ENCODE data around the gene CIC.
"Not testable (repeated sequence)": the region's sequence is repeated elsewhere in the genome, so short reads cannot be mapped to it uniquely, and the experiment has no call there.

The CIC gene

DNA sequence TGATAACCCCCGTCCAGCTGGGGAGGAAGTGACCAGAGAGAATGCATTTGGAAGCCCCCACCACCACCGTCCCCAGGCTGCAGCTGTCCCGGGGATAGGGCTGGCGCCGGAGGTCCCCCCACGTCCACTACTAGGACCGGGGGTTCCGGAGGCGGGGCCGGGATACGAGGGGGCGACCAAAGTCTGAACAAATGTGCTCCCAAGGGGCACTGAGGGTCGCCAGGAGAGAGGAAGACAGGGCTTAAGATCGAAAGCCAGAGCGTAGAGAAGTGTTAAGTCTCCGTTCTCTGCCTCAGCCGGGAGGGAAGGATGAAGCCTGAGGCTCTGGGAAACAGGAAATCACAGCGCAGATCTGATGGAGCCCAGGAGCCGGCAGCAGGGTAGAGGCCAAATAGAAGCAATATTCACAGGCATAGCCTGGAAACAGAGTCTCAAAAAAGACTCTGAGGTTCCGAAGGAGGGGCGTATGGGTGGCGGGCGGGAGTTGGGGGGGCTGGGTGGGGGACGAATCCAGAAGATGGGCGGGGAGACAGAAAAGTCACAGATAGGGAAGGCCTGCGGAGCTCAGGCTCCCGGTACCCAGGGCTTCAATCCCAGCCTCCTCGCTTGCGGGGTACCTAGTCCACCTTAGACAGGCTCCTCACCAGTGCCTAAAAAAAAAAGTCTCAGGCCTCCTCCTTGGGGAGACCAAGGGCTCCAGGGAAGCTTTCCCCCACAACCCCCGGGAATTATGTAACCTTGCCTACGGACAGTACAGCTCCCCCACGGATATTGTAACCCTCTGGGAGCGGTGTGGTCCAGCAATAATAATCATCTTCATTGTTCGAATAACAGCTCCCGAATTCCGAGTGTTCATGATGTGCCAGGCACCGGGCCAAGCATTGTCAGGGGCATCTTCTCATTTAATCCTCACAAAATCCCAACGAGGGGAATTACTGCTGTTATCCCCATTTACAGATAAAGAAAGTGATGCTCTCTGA, 13.0 kb upstream of the CIC start:
- DNase-seq, result peak; percentile 43

- not testable (repeated sequence) for DNase-seq
These were observed 11.2 kb upstream of the CIC start for GRCh38 chr19:42257842-42258241.

DNA sequence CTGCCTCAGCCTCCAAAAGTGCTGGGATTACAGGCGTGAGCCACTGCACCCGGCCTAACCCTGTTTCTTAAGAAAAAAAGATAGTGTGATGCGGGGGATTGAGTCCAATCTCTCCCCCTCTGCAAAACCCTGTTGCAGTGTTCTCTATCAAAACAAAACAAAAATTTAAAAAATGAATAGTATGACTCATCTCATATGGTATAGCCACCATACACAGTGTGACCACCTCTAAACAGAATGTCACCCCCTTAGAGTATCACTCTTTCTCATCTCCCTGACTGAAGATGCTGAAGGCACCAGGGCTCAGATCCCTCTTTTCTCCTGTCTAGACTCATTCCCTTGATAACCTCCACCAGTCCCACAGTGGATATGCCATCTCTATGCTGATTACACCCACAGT, 7.3 kb upstream of the CIC start:
- DNase-seq, result no peak

GRCh38 chr19:42266105-42266504, 2.9 kb upstream of the CIC start:
- not testable (repeated sequence) for DNase-seq

DNA sequence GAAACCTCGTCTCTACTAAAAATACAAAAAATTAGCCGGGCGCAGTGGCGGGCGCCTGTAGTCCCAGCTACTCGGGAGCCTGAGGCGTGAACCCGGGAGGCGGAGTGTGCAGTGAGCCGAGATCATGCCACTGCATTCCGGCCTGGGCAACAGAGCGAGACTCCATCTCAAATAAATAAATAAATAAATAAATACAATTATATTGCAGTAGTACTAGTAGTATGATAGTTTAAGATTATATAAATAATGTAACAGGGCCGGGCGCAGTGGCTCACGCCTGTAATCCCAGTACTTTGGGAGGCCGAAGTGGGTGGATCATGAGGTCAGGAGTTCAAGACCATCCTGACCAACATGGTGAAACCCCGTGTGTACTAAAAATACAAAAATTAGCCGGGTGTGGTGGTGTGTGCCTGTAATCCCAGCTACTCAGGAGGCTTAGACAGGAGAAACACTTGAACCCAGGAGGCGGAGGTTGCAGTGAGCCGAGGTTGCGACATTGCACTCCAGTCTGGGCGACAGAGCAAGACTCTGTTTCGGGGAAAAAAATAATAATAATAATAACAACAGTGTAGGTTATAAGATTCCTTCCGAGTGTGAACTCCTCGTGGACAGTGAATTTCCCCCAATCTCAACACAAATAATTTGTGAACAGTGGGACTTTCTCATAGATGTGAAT, 2.0 kb upstream of the CIC start:
- DNase-seq, result not testable (repeated sequence)

DNA sequence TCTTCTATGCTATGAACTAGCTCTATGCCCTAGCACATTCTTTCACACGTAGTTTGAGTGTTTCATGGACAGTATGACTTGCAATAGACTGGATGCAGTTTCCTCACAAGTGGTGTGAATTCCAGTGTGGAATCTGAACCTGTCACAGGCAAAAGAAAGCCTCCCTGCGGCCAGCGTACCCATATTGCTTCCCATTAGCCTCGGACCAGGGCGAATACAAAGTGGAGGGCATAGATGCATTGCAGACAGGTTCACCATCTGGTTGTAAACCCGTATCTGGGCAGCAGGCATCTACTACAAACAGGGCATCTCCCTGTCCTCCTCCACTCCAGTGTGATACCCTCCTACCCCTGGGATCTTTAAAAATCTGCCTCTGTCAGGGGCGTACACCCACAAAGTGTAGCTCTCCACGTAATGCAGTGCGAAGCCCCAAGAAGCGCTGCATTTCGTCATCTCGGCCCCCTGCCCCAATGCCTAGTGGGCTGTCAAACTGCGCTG, 1.4 kb upstream of the CIC start:
- no peak for DNase-seq

- DNase-seq, result peak; percentile 99
These were observed 829 bp upstream of the CIC start for GRCh38 chr19:42268142-42268703.

DNA sequence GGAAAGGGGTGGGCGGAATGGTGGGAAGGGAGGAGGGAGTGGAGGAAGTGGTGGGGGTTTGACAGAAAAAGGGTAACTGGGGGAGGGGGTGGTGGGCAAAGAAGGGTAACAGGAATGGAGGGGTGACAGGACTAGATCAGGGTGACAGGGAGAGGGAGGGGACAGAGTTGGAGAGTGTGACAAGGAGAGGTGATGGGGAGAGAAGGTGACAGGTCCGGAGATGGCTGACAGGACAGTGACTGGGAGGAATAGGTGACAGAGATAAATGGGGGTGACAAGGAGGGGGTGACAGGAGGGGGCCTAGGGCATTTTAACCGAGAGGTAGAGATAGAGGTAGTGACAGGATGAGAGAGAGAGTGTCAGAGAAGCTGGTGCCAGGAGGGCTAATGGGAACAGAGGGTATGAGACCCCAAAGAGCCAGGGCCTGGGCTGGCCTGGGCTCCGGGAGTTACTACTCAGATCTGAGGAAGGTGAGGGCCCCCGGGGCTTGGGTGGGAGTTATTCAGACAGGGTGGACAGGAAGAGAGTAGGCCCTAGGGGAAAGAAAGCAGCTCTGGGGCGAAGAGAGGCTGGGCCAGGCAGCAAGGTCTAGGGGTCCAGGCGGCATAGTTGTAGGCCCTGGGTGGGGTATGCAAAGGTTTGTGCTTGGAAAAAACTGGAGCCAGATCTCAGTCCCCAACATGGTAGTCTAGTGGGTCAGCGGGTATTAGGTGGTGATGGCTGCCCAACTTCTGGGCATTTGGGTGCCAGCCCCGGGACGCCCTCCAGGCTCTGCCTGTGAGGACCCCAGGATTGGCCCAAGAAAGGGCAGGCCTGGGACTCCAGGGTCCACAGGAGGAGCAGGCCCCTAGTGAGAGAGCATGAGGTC, 660 bp downstream of the CIC start:
- DNase-seq, result no peak

GRCh38 chr19:42270346-42271044, 1.4 kb downstream of the CIC start:
- DNase-seq, result no peak

DNA sequence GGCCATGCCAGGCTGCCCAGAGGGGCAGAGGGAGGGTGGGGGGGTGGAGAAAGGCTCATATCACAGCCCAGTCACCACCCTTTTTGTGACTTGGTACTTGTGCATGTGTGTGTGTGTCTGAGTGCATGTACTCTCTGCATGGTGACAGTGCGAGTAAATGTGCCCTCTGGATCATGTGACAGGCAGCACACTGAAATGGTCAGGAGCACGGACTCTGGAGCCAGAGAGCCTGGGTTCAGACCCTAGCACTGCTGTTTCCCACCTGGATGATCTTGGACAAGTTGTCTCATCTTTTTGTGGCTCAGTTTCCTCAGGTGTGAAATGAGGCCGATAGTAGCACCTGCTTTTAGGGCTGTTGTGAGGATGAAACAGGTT, 2.0 kb downstream of the CIC start:
- no peak for DNase-seq

- no peak for DNase-seq
These were observed 2.9 kb downstream of the CIC start for GRCh38 chr19:42271861-42272534.

DNA sequence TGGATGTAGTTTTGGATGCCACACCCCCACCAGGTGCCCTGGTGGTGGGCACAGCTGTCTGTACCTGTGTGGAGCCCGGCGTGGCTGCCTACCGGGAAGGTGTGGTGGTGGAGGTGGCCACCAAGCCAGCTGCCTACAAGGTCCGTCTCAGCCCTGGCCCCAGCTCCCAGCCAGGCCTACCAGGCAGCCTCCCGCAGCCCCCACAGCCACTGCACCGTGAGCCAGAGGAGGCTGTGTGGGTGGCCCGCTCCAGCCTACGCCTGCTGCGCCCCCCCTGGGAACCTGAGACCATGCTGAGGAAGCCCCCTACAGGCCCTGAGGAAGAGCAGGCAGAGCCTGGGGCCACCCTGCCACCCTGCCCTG, 3.5 kb downstream of the CIC start:
- DNase-seq, result no peak

- no peak for DNase-seq
These were observed 3.9 kb downstream of the CIC start for GRCh38 chr19:42272989-42273406.

DNA sequence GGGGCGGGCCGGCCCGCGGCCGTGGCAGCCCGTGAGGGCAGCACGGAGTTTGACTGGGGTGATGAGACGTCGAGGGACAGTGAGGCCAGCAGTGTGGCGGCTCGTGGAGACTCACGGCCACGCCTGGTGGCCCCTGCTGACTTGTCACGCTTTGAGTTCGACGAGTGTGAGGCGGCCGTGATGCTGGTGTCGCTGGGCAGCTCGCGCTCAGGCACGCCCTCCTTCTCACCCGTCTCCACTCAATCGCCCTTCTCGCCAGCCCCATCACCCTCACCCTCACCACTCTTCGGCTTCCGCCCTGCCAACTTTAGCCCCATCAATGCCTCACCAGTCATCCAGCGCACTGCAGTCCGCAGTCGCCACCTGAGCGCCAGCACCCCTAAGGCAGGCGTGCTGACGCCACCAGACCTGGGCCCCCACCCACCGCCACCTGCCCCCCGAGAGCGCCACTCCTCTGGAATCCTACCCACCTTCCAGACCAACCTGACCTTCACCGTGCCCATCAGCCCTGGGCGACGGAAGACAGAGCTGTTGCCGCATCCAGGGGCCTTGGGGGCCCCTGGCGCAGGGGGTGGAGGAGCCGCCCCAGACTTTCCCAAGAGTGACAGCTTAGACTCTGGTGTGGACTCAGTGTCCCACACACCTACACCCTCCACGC, 4.5 kb downstream of the CIC start:
- no peak for DNase-seq

DNA sequence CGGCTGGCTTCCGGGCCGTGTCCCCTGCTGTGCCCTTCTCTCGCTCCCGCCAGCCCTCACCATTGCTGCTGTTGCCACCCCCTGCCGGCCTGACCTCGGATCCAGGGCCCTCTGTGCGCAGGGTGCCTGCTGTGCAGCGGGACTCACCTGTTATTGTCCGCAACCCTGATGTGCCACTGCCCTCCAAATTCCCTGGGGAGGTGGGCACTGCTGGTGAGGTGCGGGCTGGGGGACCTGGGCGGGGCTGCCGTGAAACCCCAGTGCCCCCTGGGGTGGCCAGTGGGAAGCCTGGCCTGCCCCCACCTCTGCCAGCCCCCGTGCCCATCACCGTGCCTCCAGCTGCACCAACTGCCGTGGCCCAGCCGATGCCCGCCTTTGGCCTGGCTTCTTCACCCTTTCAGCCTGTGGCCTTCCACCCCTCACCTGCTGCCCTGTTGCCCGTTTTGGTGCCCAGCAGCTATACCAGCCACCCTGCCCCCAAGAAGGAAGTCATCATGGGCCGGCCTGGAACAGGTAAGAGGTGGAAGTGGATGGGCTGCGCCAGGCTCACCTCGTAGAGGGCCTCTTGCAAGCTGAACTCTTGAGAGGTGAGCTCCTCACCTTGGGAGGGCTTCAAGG, 5.1 kb downstream of the CIC start:
- no peak for DNase-seq

DNA sequence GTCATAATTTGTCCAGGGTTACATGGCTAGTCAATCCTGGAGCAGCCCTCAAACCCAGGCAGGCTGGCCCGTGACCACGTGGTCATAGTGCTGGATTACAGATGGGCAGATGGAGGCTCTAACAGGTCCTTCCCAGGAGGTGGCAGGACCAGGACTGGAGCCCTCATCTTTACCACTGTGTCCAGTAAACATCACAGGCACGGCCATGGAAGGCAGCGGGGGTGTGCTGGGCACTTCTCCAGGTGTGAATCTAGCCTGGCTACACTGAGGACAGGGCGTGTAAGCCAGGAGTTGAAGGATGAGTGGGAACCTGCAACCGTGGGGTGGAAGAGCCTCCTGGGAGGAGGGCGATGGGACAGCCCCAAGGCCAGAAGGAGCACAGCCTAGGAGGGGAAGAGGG, 6.1 kb downstream of the CIC start:
- no peak for DNase-seq

DNA sequence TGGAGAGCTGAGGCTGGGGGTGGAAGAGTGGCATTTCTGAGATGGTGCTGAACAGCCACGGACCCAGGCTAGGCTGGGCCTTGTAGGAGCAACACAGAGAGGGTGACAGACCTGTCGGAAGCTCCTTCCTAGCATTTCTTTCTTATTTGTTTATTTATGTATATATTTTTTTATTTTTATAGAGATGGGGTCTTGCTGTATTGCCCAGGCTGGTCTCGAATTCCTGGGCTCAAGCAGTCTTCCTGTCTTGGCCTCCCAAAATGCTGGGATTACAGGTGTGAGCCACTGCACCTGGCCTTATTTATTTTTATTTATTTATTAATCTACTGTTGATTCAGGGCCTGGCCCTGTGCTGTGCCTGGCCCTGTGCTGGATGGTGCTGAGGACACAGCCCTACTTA, 6.5 kb downstream of the CIC start:
- no peak for DNase-seq

- no peak for DNase-seq
These were observed 7.2 kb downstream of the CIC start for GRCh38 chr19:42276284-42276683.

DNA sequence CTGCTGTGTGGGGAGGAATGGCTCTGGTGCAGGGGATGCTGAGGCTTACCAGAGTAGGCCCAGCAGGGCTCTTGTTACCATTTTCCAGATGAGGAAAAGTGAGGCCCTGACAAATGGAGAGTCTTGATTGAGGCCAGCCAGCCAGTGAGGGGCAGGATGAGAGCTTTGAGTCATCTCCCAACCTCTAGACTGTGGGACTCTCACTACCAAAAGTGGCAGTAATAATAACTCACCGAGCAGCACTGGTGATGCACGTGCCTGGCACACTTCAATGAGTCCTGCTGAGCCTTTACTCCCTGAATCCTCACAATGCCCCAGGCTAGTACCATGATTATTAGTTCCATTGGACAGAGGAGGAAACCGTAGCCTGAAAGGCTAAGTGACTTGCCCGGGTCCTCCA, 7.8 kb downstream of the CIC start:
- no peak for DNase-seq

GRCh38 chr19:42277821-42278451, 8.9 kb downstream of the CIC start:
- DNase-seq, result peak; percentile 23

Measured in DMS153 (cell line).